Naive thymus-derived CD4-positive, alpha-beta T cell (primary cell): ENCODE measurements around the gene HOXB3. TPM values are rescaled to one million over a fixed set of nuclear protein-coding genes. Genes with fewer than 3 reads are reported as not detected.
"Not testable (repeated sequence)": the region's sequence is repeated elsewhere in the genome, so short reads cannot be mapped to it uniquely, and the experiment has no call there.

Experiments
- ATAC-seq: fragments of 150-1000 bp; cut with Tn5 transposase; 2 replicates; pipeline ENCODE4 v1.10.0; 2021; ENCODE audit warnings: mild to moderate bottlenecking, moderate library complexity
- CTCF ChIA-PET: fragments of 350-600 bp; sonication (Branson Sonifier 250); formaldehyde crosslinking; loops from one replicate; lab custom pipeline; 2021; ENCODE audit warnings: antibody characterized with exemption; lab: Charles Lee
- POLR2A ChIA-PET: fragments of 350-600 bp; sonication (Branson Sonifier 250); formaldehyde crosslinking; loops from one replicate; lab custom pipeline; 2021; ENCODE audit warnings: antibody characterized with exemption, inconsistent platforms; lab: Charles Lee
- DNase-seq, 9 donors: peaks; one replicate each; pipeline versions ENCODE4 v3.0.0 to v3.0.0-alpha.2; 2020 to 2022; ENCODE audit warnings: mixed read lengths in 1 of 9
- H3K27ac ChIP-seq: one replicate; pipeline ENCODE4 v1.7.0; 2013; ENCODE audit warnings: mild to moderate bottlenecking, low read depth, low read length, moderate library complexity
- H3K27me3 ChIP-seq, 2 donors: one replicate each; pipeline ENCODE4 v1.7.0; 2013; ENCODE audit warnings: low read length in 2 of 2, mild to moderate bottlenecking in 2 of 2, moderate library complexity in 2 of 2; ENCODE audit not compliant: control insufficient read depth in 2 of 2, insufficient read depth in 2 of 2
- H3K36me3 ChIP-seq, 3 experiments: 1 replicate in 2 of 3; 2 replicates in 1 of 3; pipeline ENCODE4 v1.7.0; 2013; ENCODE audit warnings: low read length in 3 of 3, mild to moderate bottlenecking in 3 of 3, moderate library complexity in 1 of 3; ENCODE audit not compliant: insufficient read depth in 3 of 3, control insufficient read depth in 2 of 3
- H3K4me1 ChIP-seq, 2 donors: one replicate each; pipeline ENCODE4 v1.7.0; 2013; ENCODE audit warnings: low read length in 2 of 2, mild to moderate bottlenecking in 2 of 2, moderate library complexity in 1 of 2; ENCODE audit not compliant: control insufficient read depth in 2 of 2, insufficient read depth in 2 of 2
- H3K4me3 ChIP-seq: 2 replicates; pipeline ENCODE4 v1.7.0; 2013; ENCODE audit warnings: mild to moderate bottlenecking, low read length
- H3K9me3 ChIP-seq, 3 experiments: 1 replicate in 2 of 3; 2 replicates in 1 of 3; pipeline ENCODE4 v1.7.0; 2013; ENCODE audit warnings: low read length in 3 of 3; ENCODE audit not compliant: control insufficient read depth in 2 of 3
- H3K27ac Mint-ChIP-seq, 9 donors: one replicate each; pipeline ENCODE4 v1.8.0; 2020 to 2022; ENCODE audit warnings: mixed read lengths in 9 of 9, mild to moderate bottlenecking in 8 of 9, moderate library complexity in 5 of 9, inconsistent platforms in 2 of 9
- H3K27me3 Mint-ChIP-seq, 5 donors: one replicate each; pipeline ENCODE4 v1.8.0; 2021 to 2022; ENCODE audit warnings: mixed read lengths in 5 of 5, mild to moderate bottlenecking in 1 of 5
- H3K36me3 Mint-ChIP-seq, 5 donors: one replicate each; pipeline ENCODE4 v1.8.0; 2020 to 2022; ENCODE audit warnings: mixed read lengths in 5 of 5, mild to moderate bottlenecking in 3 of 5, inconsistent platforms in 1 of 5
- H3K4me1 Mint-ChIP-seq, 7 donors: one replicate each; pipeline ENCODE4 v1.8.0; 2020 to 2022; ENCODE audit warnings: mixed read lengths in 7 of 7, mild to moderate bottlenecking in 3 of 7, inconsistent platforms in 1 of 7
- H3K4me3 Mint-ChIP-seq, 10 donors: one replicate each; pipeline ENCODE4 v1.8.0; 2020 to 2022; ENCODE audit warnings: mild to moderate bottlenecking in 10 of 10, mixed read lengths in 10 of 10, moderate library complexity in 6 of 10, inconsistent platforms in 2 of 10
- H3K9me3 Mint-ChIP-seq, 11 donors: one replicate each; pipeline ENCODE4 v1.8.0; 2020 to 2022; ENCODE audit warnings: mixed read lengths in 11 of 11, mild to moderate bottlenecking in 4 of 11, inconsistent platforms in 1 of 11, moderate library complexity in 1 of 11
- intact Hi-C, 2 donors: fragments of 100-400 bp; cut with micrococcal nuclease; formaldehyde crosslinking; loops; one replicate each; pipeline ENCODE4 v1.15.1; 2023
- polyA plus RNA-seq, 2 donors: library from polyadenylated mRNA; unstranded; fragments of 300-500 nt; fragmentation: Illumina TruSeq; gene quantifications; one replicate each; pipeline ENCODE4 v1.2.3, GENCODE V29; 2021
- total RNA-seq, 6 experiments: library from RNA in 5 of 6; stranded (reverse) in 5 of 6; gene quantifications; 1 replicate in 5 of 6; 2 replicates in 1 of 6; pipeline ENCODE4 v1.2.3 and lab custom pipeline; 2021 to 2026

The HOXB3 gene
- total and polyA plus RNA-seq, 7 experiments from 2014 or later = 0.11 to 14.6 (median 5.8) TPM; not detected in 1

DNA sequence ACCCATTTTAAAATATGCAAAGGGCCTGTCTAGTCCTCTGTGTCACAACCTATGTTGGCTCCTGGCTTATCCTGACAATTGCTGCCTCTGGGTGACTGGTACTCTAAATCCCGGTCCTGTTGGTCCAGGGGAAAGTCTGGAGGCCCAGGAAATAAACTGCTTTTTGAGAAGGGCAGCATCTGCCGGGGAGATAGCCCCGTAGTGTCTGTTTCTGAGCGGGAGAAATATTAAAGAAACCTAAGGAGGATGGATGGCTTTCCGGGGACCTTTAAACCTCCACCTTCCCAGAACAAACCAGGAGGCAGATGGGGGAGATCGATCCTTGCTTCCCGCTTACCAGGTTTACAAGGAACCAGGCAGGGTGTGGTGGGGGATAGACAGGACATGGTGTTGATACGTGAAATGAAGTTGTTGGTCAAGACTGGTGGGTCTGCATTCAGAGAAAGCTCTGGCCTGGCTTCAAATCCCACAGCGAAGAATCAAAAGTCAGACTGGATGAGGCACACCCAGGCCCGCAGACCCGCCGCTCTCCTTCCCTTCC is 48.9 kb downstream of the HOXB3 start:
- Histone ChIP-seq H3K9me3 (no peaks in the 10 kb centered on the region), H3K4me3 (peak overlapping the region; percentile 78), H3K27ac (peak overlapping the region; percentile 90), H3K36me3 (peaks cover 0 to 5% (median 0%) of the 10 kb centered on the region in 3 experiments), H3K4me1 (peaks cover 0 to 13% of the 10 kb centered on the region in 2 donors), H3K27me3 (no peaks in the 10 kb centered on the region)
- peaks cover 0 to 24% (median 8%) of the 10 kb centered on the region in 5 donors for H3K36me3 Mint-ChIP-seq
- no peaks in the 10 kb centered on the region for H3K9me3 Mint-ChIP-seq
- peaks cover 0 to 28% (median 11%) of the 10 kb centered on the region in 5 donors for H3K27me3 Mint-ChIP-seq
- H3K4me1 Mint-ChIP-seq = peaks cover 20 to 50% (median 35%) of the 10 kb centered on the region in 7 donors
- H3K4me3 Mint-ChIP-seq = peak overlapping the region; percentile 91 to 100 (median 98)
- no peak for ATAC-seq
- ChIA-PET CTCF (interaction anchor here (1.0 to 1.2 kb wide), 3 partner anchors 11 to 52 kb away, joined by 3 read pairs; no protein-coding TSS in a partner anchor), POLR2A (interaction anchor here (0.7 to 3.2 kb wide), 19 partner anchors 8 to 494 kb away, joined by 3 to 20 read pairs (median 4); no protein-coding TSS in a partner anchor)
- H3K27ac Mint-ChIP-seq = peak overlapping the region; percentile 95 to 100 (median 99)
- DNase-seq = no peak
- intact Hi-C loops = loop anchor here (5.0 to 10.0 kb wide), 5 partner anchors 49 to 354 kb away; partner anchors contain the start of gene ATP5MC1 (in 1 of the 2)

DNA sequence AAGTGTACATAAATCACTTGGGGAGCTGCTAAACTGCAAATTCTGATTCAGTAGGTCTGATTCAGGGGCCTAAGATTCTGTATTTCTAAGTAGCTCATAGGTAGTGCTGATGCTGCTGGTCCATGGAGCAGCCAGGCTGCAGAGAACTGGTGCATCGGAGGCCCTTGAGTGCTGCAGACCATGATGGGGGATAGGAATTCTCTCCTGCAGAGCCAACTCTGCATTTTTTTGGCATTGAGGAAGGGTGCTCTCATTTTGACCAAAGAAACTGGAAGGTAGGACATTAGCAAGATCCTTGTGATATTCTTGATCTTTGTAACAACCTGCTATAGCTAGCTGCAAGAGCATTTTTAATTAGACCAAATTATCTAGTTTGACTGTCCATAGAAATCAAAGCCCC is 49.8 kb downstream of the HOXB3 start:
- peaks cover 20 to 41% (median 26%) of the 10 kb centered on the region in 7 donors for H3K4me1 Mint-ChIP-seq
- peaks cover 0 to 28% (median 11%) of the 10 kb centered on the region in 5 donors for H3K27me3 Mint-ChIP-seq
- Histone ChIP-seq H3K27ac (peak overlapping the region; percentile 90), H3K9me3 (no peaks in the 10 kb centered on the region), H3K4me3 (no peak overlapping the region), H3K36me3 (peaks cover 0 to 5% (median 0%) of the 10 kb centered on the region in 3 experiments), H3K4me1 (peaks cover 0 to 8% of the 10 kb centered on the region in 2 donors), H3K27me3 (no peaks in the 10 kb centered on the region)
- peaks cover 0 to 24% (median 8%) of the 10 kb centered on the region in 5 donors for H3K36me3 Mint-ChIP-seq
- intact Hi-C loops = loop anchor here (5.0 to 10.0 kb wide), 5 partner anchors 48 to 355 kb away; partner anchors contain the start of gene ATP5MC1 (in 1 of the 2)
- ATAC-seq (no peak), DNase-seq (no peak)
- peak overlapping the region in 9 of 10 donors; percentile 47 to 73 (median 67) for H3K4me3 Mint-ChIP-seq
- H3K9me3 Mint-ChIP-seq = no peaks in the 10 kb centered on the region
- peak overlapping the region; percentile 32 to 99 (median 77) for H3K27ac Mint-ChIP-seq
- POLR2A ChIA-PET = interaction anchor here (0.8 to 3.2 kb wide), 12 partner anchors 9 to 188 kb away, joined by 3 to 20 read pairs (median 4); no protein-coding TSS in a partner anchor
- CTCF ChIA-PET = interaction anchor here (0.6 to 1.2 kb wide), 5 partner anchors 12 to 297 kb away, joined by 3 read pairs; no protein-coding TSS in a partner anchor

DNA sequence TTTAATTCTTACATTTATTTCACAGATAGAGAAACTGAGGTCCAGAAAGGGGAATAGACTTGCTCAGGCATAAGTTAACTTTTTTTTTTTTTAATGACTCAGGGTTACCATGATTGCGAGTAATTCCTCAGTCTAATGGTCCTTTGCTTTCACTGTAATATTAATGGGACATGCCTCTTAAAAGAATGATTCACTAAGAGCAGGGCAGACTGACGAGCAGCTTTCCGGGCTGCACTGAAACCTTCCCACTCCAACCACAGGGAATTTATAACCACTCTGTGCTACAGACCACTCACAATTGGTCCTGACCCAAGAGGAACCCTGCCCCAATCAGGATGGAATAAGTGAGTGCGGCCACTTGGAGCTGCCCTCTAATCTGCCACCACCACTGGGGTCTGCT is 50.9 kb downstream of the HOXB3 start:
- no peaks in the 10 kb centered on the region for H3K27me3 ChIP-seq
- DNase-seq (no peak), ATAC-seq (no peak)
- H3K4me3 ChIP-seq = no peak overlapping the region
- ChIA-PET CTCF (no interaction called here), POLR2A (interaction anchor here (0.6 to 3.0 kb wide), 4 partner anchors 10 to 28 kb away, joined by 3 to 12 read pairs (median 6); no protein-coding TSS in a partner anchor)
- peaks cover 0 to 22% (median 8%) of the 10 kb centered on the region in 5 donors for H3K36me3 Mint-ChIP-seq
- peak overlapping the region in 2 of 9 donors; percentile 45 to 77 for H3K27ac Mint-ChIP-seq
- peaks cover 0 to 5% (median 0%) of the 10 kb centered on the region in 3 experiments for H3K36me3 ChIP-seq
- peak overlapping the region in 1 of 10 donors; percentile 67 for H3K4me3 Mint-ChIP-seq
- H3K27me3 Mint-ChIP-seq = peaks cover 0 to 27% (median 14%) of the 10 kb centered on the region in 5 donors
- H3K4me1 Mint-ChIP-seq = peaks cover 19 to 34% (median 22%) of the 10 kb centered on the region in 7 donors
- peaks cover 0 to 8% of the 10 kb centered on the region in 2 donors for H3K4me1 ChIP-seq
- intact Hi-C loops = no loop called here
- no peaks in the 10 kb centered on the region for H3K9me3 Mint-ChIP-seq
- H3K27ac ChIP-seq = no peak overlapping the region
- no peaks in the 10 kb centered on the region for H3K9me3 ChIP-seq

DNA sequence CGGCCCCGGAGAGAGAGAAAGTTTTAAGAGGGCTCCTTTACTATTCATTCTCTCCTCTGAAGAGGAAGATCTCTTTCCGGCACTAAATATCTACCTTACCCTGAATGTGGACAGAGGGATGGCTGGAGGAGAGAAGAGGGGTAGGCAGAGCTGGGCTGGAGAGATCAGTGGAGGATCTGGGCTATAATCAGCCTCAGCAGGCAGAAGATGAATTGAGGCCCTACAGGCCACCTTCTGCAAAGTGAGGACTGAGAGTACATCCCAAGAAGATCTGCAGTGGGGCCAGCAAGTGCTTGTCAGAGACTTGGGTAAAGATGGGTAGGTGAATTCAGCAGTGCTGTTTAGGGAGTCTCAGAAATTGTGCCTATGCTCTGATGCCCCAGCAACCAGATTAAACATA is 52.7 kb downstream of the HOXB3 start:
- H3K36me3 ChIP-seq = no peaks in the 10 kb centered on the region
- H3K36me3 Mint-ChIP-seq = peaks cover 0 to 12% (median 0%) of the 10 kb centered on the region in 5 donors
- ChIA-PET POLR2A (no interaction called here), CTCF (interaction anchor here (1.3 kb wide), 1 partner anchor 10 kb away, joined by 3 read pairs; no protein-coding TSS in a partner anchor)
- H3K9me3 Mint-ChIP-seq = no peaks in the 10 kb centered on the region
- H3K4me3 Mint-ChIP-seq = no peak overlapping the region
- peak overlapping the region in 2 of 9 donors; percentile 11 to 18 for H3K27ac Mint-ChIP-seq
- ATAC-seq (no peak), DNase-seq (no peak)
- intact Hi-C loops = no loop called here
- H3K27me3 ChIP-seq = no peaks in the 10 kb centered on the region
- peaks cover 0 to 15% (median 12%) of the 10 kb centered on the region in 5 donors for H3K27me3 Mint-ChIP-seq
- H3K4me3 ChIP-seq = no peak overlapping the region
- no peak overlapping the region for H3K27ac ChIP-seq
- peaks cover 7 to 26% (median 18%) of the 10 kb centered on the region in 7 donors for H3K4me1 Mint-ChIP-seq
- peaks cover 0 to 8% of the 10 kb centered on the region in 2 donors for H3K4me1 ChIP-seq
- no peaks in the 10 kb centered on the region for H3K9me3 ChIP-seq

DNA sequence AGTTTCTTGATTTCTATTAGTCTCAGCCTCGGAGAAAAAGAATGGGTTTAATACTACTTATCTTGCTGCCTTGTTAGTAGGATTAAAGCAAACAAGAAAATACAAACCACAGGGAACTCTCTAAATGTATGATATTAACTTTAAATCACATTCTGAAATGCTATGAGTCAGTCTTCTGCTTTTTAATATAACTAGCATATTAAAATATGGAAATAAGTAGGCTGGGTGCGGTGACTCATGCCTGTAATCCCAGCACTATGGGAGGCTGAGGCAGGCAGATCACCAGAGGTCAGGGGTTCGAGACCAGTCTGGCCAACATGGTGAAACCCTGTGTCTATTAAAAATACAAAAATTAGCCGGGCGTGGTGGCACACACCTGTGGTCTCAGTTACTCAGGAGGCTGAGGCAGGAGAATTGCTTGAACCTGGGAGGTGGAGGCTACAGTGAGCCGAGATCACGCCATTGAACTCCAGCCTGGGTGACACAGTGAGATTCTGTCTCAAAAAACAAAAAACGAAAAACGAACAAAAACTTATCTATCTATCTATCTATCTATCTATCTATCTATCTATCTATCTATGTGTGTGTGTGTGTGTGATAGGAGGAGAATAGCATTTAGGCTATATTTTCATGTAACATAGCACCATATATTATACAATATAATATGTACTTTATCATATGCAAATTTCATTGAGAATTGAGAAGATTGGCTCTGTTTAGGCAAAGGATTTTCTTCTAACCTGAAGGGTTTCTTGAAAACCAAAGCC is 54.1 kb downstream of the HOXB3 start:
- H3K4me3 ChIP-seq, H3K4me1 ChIP-seq, CTCF ChIA-PET, ATAC-seq, H3K9me3 Mint-ChIP-seq, H3K27ac ChIP-seq, H3K4me3 Mint-ChIP-seq, H3K27me3 ChIP-seq, H3K27ac Mint-ChIP-seq, DNase-seq, intact Hi-C loops, H3K36me3 Mint-ChIP-seq, H3K9me3 ChIP-seq, H3K36me3 ChIP-seq: not testable (repeated sequence)
- POLR2A ChIA-PET = interaction anchor here (1.2 to 1.4 kb wide), 2 partner anchors 8 to 13 kb away, joined by 3 read pairs; no protein-coding TSS in a partner anchor
- peaks cover 0 to 26% (median 10%) of the 10 kb centered on the region in 5 donors for H3K27me3 Mint-ChIP-seq
- peaks cover 0 to 20% (median 11%) of the 10 kb centered on the region in 7 donors for H3K4me1 Mint-ChIP-seq

DNA sequence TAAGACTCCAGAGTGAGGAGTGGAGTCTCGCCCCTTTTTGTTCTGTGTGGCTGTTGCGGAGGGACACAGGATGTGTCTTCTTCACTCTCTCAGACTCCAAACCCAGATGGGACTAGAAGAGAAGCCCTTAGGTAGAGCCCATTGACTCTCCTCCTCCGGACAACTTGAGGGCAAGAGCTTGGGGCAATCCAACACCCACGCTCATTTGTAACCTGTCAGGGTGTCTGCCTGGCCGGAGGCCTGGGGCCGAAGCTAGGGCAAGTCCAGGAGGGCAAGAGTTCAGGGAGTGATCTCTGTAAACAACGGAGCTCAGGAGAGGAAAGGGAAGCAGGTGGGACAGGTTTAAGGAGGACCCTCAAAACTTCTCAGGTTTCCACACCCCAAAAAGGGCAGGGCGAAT is 57.8 kb downstream of the HOXB3 start:
- CTCF ChIA-PET = interaction anchor here (1.1 kb wide), 1 partner anchor 39 kb away, joined by 3 read pairs; no protein-coding TSS in a partner anchor
- Mint-ChIP-seq H3K27ac (no peak overlapping the region), H3K4me1 (peaks cover 0 to 10% (median 0%) of the 10 kb centered on the region in 7 donors), H3K4me3 (no peak overlapping the region), H3K27me3 (peaks cover 0 to 37% (median 6%) of the 10 kb centered on the region in 5 donors), H3K36me3 (no peaks in the 10 kb centered on the region), H3K9me3 (no peaks in the 10 kb centered on the region)
- intact Hi-C loops = no loop called here
- Histone ChIP-seq H3K27me3 (no peaks in the 10 kb centered on the region), H3K9me3 (no peaks in the 10 kb centered on the region), H3K4me3 (no peak overlapping the region), H3K27ac (no peak overlapping the region), H3K4me1 (no peaks in the 10 kb centered on the region), H3K36me3 (no peaks in the 10 kb centered on the region)
- ATAC-seq (no peak), DNase-seq (no peak)
- POLR2A ChIA-PET = interaction anchor here (0.9 kb wide), 1 partner anchor 9 kb away, joined by 3 read pairs; no protein-coding TSS in a partner anchor
